ENCODE data around the gene PRKAR1B.

PRKAR1B gene

DNA sequence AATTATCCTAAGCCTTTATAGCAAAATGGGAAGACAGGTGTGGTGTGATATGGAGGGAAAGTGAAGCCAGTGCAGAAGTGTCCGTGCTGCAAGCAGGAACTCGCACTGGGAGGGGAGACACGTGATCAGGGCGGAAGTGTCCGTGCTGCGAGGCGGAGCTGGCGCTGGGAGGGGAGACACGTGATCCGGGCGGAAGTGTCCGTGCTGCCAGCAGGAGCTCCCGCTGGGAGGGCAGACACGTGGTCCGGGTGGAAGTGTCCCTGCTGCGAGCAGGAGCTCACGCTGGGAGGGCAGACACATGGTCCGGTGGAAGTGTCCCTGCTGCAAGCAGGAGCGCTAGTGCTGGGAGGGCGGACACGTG is 40.5 kb upstream of the PRKAR1B start:
- no peak for DNase-seq (ENCODE audit: low read depth)
- TF ChIP-seq, protein P1, sequence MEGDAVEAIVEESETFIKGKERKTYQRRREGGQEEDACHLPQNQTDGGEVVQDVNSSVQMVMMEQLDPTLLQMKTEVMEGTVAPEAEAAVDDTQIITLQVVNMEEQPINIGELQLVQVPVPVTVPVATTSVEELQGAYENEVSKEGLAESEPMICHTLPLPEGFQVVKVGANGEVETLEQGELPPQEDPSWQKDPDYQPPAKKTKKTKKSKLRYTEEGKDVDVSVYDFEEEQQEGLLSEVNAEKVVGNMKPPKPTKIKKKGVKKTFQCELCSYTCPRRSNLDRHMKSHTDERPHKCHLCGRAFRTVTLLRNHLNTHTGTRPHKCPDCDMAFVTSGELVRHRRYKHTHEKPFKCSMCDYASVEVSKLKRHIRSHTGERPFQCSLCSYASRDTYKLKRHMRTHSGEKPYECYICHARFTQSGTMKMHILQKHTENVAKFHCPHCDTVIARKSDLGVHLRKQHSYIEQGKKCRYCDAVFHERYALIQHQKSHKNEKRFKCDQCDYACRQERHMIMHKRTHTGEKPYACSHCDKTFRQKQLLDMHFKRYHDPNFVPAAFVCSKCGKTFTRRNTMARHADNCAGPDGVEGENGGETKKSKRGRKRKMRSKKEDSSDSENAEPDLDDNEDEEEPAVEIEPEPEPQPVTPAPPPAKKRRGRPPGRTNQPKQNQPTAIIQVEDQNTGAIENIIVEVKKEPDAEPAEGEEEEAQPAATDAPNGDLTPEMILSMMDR (conservative IDR thresholded peaks at IDR 0.05; ENCODE audit: low read depth, low read length): no peak
- H3K4me3 ChIP-seq (ENCODE audit: low read length): no peak overlapping the region

DNA sequence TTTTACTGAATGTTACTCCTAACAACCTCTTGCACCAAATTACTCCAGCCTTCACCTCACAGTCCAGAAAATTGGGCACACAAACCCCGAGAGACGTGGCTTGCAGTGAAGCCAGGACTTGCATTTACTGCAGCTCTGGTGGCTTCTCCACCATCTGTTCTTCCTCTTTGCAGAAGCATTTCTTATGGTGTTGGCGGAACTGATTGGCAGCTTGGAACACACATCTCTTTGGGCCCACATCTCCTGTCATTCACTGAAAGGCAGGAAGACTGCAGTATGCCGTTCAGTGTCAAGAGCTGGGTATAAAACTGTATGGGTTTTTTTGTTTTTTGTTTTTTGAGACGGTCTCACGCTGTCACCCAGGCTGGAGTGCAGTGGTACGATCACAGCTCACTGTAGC is 38.3 kb upstream of the PRKAR1B start:
- H3K4me3 ChIP-seq (ENCODE audit: low read length): no peak overlapping the region
- no peak for DNase-seq (ENCODE audit: low read depth)
- TF ChIP-seq, protein P1 (conservative IDR thresholded peaks at IDR 0.05; ENCODE audit: low read depth, low read length): no peak

DNA sequence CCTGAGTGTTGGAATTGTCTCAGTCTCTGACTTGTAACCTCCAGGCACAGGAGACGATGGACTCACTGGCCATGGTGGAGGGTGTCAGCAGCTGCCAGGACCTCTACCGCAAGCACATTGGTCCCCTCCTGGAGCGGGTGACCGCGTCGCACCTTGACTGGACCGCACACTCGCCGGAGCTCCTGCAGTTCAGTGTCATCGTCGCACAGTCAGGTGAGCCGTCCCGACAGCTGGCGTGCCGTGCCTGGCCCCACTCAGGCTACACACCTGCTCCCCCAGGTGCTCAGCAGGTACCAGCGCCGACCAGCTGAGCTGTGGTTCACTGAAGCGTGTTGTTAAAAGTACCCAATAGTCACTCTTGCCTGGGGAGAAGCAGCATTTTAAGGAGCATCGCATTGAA is 36.7 kb upstream of the PRKAR1B start:
- no peak for DNase-seq (ENCODE audit: low read depth)
- TF ChIP-seq, protein P1 (conservative IDR thresholded peaks at IDR 0.05; ENCODE audit: low read depth, low read length): no peak
- no peak overlapping the region for H3K4me3 ChIP-seq (ENCODE audit: low read length)

DNA sequence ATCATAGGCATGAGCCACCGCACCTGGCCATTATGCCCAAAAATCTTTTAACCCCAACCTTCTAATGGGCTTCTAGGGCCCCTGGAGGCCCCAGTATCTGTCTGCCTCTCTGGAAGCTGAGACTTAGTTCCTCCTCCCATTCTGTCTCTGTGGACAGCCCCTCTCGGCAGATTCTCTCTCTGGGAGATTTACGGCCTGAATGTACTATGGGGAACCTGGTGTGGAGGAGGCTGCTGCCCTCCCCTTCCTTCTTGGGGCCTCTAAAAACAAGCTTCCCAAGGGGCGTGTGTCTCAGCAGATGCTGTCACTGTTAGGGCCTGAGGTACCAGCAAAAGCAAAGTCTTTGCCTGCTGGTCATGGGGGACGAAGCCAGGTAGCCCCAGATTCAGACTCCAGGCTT is 35.8 kb upstream of the PRKAR1B start:
- TF ChIP-seq, protein P1 (conservative IDR thresholded peaks at IDR 0.05; ENCODE audit: low read depth, low read length): no peak
- no peak for DNase-seq (ENCODE audit: low read depth)
- no peak overlapping the region for H3K4me3 ChIP-seq (ENCODE audit: low read length)

DNA sequence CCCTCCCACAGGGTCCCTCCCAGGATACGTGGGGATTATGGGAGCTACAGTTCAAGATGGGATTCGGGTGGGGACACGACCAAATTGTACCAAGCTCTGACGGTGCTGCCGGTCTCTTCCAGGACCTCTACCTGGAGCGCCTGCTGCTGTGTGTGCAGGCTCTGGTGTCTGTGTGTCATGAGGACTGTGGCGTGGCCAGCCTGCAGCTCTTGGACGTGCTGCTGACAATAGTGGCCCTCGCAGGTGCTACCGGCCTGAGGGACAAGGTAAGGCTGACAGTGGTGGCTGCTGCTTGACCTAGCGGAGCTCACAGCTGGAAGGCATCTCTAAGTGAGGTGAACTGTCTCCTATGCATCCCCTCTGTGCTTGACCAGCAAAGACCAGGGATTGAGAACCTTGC is 34.5 kb upstream of the PRKAR1B start:
- no peak for DNase-seq (ENCODE audit: low read depth)
- TF ChIP-seq, protein P1 (conservative IDR thresholded peaks at IDR 0.05; ENCODE audit: low read depth, low read length): no peak
- no peak overlapping the region for H3K4me3 ChIP-seq (ENCODE audit: low read length)

DNA sequence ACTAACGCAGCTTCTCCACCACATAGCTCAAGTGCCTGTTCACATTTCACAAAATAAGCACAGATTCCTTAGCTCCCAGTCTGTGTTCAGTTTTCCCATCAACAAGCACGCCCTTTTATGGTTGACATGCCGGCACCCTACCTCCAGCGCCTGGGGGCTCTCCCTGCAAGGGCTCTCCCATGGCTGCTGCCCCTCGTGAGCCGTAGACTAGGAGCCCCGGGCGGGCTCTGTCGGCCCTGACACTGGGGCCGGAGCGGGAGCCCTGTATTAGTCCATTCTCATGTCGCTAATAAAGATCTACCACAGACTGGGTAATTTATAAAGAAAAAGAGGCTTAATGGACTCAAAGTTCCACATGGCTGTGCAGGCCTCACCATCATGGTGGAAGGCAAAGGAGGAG is 34.0 kb upstream of the PRKAR1B start:
- TF ChIP-seq, protein P1 (conservative IDR thresholded peaks at IDR 0.05; ENCODE audit: low read depth, low read length): no peak
- DNase-seq (ENCODE audit: low read depth): no peak
- no peak overlapping the region for H3K4me3 ChIP-seq (ENCODE audit: low read length)

DNA sequence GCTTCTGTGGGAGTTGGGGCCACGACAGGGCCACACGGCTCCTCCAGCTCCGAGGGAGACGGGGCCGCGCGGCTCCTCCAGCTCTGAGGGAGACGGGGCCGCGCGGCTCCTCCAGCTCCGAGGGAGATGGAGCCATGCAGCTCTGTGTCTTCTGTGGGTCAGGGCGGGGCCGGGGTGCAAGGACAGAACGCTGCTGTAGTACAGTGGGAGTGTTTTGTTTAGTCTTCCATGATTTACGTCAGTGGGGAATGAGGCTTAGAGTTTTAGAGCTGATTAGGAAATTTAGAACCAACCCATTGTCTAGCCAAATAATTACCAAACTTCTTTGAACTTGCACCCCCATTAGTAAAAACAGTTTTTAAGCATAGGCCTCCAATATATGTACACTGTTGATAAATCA is 32.9 kb upstream of the PRKAR1B start:
- no peak for DNase-seq (ENCODE audit: low read depth)
- TF ChIP-seq, protein P1 (conservative IDR thresholded peaks at IDR 0.05; ENCODE audit: low read depth, low read length): no peak
- no peak overlapping the region for H3K4me3 ChIP-seq (ENCODE audit: low read length)
